Measurements from ENCODE around the gene GAL3ST3.

Gene GAL3ST3

DNA sequence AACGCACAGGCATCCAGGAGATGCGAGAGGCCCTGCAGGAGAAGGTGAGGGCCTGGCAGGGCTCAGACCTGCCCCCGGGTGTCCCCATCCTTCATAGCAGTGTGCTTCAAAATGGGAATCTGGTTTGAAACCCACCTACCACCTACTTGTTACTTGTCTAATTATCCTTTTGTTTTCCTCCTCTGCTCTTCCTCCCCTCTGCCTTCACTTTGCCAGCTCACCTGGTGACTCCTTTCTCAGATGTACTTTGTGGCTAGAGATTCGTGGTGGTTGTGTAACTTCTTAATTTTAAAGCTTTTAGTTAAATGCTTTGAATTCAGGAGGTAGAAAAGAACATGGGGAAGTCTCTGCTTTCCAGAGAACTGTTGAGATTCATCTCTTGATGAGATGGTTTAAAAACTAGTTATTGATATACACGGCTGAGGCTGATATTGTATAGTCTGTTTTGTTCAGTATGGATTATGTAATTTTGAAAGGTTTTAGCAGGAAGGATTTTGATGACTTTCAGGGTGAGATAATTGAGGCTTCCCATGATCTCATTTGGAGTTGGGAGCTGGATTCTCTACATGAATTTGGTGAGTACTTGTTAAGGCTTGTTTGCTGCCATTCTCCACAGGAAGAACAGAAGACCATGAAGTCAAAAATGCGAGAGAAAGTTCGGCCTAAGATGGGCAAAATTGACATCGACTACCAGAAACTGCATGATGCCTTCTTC, 11.2 kb upstream of the GAL3ST3 start:
- H3K9me3 Mint-ChIP-seq = no peaks in the 10 kb centered on the region
- H3K27me3 Mint-ChIP-seq = no peaks in the 10 kb centered on the region
- H3K27ac Mint-ChIP-seq = peak overlapping the region; percentile 38 to 51
- DNase-seq (no peak), ATAC-seq (no peak)
- no peak overlapping the region for H3K4me3 Mint-ChIP-seq
- peaks cover 61% of the 10 kb centered on the region for H3K4me1 Mint-ChIP-seq

DNA sequence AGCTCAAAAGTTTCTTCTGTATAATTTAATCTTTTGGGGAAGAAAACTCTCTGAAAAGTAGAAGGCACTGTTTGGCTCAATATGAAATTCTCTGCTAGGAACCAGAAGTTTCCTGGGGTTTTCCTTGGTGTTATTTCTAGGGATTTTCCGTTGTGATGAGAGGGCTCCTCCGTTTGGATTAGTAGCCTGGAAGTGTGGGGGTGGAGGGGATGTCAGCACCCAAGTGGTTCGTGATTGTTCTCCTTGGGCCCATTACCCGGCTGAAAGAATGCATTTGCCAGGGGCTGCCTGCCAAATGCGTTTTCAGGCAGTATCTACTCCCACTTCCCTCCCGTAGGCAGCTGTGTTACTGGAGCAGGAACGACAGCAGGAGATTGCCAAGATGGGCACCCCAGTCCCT, 7.5 kb upstream of the GAL3ST3 start:
- DNase-seq = no peak
- no peak overlapping the region for H3K4me3 Mint-ChIP-seq
- no peak overlapping the region for H3K27ac Mint-ChIP-seq
- H3K27me3 Mint-ChIP-seq = no peaks in the 10 kb centered on the region
- no peaks in the 10 kb centered on the region for H3K9me3 Mint-ChIP-seq
- ATAC-seq = no peak
- H3K4me1 Mint-ChIP-seq = peaks cover 64% of the 10 kb centered on the region

DNA sequence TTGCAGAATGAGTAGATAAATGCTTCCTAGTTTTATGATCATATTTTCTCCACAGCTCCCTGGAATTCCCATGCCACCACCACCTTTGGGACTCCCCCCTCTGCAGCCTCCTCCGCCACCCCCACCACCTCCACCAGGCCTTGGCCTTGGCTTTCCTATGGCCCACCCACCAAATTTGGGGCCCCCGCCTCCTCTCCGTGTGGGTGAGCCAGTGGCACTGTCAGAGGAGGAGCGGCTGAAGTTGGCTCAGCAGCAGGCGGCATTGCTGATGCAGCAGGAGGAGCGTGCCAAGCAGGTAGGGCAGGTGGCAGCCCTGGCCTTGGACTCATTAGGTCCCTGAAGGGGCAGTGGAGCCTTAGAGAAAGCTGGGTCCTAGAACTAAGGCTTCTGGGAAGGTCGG, 6.1 kb upstream of the GAL3ST3 start:
- ATAC-seq (no peak), DNase-seq (no peak)
- H3K27me3 Mint-ChIP-seq = no peaks in the 10 kb centered on the region
- no peak overlapping the region for H3K27ac Mint-ChIP-seq
- no peaks in the 10 kb centered on the region for H3K9me3 Mint-ChIP-seq
- H3K4me3 Mint-ChIP-seq = no peak overlapping the region
- peaks cover 61% of the 10 kb centered on the region for H3K4me1 Mint-ChIP-seq

DNA sequence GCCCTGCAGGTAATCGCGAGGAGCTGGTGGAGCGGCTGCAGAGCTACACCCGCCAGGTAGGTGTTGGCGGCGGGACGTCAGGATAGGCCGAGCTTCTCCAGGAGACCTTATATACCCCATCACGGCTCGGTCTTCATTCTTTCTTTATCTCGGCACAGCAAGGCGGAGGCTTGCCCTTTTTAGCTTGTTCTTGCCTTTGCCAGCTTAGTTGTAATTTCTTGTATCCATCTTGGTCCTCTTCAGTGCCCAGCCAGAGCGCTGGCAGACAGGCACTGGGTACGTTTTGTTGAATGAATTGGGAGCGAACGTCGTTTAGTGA, 3.7 kb upstream of the GAL3ST3 start:
- H3K9me3 Mint-ChIP-seq = no peaks in the 10 kb centered on the region
- DNase-seq (no peak), ATAC-seq (no peak)

DNA sequence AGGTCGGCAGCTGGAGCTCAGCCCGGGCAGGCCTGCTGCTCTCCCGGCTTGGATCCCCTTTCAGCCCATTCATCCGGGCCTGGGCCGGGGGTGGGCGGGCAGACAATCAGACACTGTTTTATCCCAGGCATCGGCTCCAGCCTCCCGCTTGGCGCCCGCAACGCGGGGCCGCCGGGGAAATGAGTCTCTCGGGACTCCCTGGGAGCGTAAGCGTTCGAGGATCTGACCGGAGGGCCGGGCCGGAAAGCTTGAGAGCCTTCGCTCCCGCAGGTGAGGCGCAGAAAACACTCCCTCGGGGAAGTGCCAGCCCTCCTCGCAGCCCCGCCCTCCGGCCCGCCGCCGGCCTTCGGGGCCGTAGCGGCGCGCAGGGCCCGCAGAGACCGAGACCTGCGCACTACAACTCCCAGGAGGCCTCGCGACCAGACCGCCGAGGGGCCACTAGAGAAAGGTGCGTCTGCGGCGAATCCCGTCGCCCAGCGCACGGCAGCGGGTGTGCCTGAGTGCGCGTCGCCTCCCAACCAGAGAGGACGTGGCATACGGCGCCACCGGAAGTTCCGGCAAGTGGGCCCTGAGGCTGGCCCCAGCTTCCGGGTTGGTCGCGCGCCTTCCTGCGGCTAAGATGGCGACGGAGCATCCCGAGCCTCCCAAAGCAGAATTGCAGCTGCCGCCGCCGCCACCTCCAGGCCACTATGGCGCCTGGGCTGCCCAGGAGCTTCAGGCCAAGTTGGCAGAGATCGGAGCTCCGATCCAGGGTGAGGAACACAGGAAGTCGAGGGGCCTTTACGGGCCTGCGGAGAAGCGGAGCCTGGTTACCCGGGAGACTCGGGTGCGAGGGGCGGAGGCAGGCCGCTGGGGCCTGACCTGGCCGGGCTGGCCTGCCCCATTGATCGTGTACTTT, 3.1 kb upstream of the GAL3ST3 start, which contains the start of gene SF3B2:
Gene SF3B2, plus strand, starts transcription at position 599 of the 898 bp plus-strand sequence. Its CDS starts 21 bp downstream, at position 620.
- ATAC-seq (peak; percentile 99), DNase-seq (peak; percentile 97 to 99)
- Mint-ChIP-seq H3K4me1 (peaks cover 54% of the 10 kb centered on the region), H3K9me3 (no peaks in the 10 kb centered on the region), H3K27ac (peak within 1 kb of the TSS; percentile 98 to 100), H3K4me3 (peak within 1 kb of the TSS; percentile 99 to 100), H3K27me3 (peaks cover 23% of the 10 kb centered on the region)

More for the DNA sequence above, 3.7 kb upstream of the GAL3ST3 start:
- Mint-ChIP-seq H3K4me1 (peaks cover 59% of the 10 kb centered on the region), H3K4me3 (peak overlapping the region; percentile 99 to 100), H3K27ac (peak overlapping the region; percentile 98 to 100), H3K27me3 (peaks cover 22% of the 10 kb centered on the region)

DNA sequence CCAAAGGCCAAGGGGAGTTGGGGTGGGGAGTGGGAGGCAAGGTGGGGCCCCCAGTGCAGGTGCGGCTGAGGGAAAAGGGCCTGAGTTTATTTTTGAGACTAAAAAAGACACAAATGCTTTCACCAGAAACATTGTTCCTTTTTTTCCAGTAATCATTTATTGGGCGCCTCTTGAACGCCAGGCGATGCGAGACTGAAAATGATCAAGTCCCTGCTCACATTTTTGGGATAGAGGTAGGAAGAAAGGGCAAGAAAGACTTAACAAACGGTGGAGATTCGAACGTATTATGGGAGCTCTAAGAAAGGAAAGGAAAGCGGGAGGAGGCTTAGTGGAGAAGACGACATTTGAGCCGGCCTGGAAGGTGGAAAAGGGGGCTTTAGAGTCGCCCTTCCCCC, 2.4 kb upstream of the GAL3ST3 start:
- no peaks in the 10 kb centered on the region for H3K9me3 Mint-ChIP-seq
- peaks cover 54% of the 10 kb centered on the region for H3K4me1 Mint-ChIP-seq
- H3K4me3 Mint-ChIP-seq = peak overlapping the region; percentile 99 to 100
- peak overlapping the region; percentile 51 to 75 for H3K27ac Mint-ChIP-seq
- DNase-seq (no peak), ATAC-seq (no peak)
- peaks cover 29% of the 10 kb centered on the region for H3K27me3 Mint-ChIP-seq

DNA sequence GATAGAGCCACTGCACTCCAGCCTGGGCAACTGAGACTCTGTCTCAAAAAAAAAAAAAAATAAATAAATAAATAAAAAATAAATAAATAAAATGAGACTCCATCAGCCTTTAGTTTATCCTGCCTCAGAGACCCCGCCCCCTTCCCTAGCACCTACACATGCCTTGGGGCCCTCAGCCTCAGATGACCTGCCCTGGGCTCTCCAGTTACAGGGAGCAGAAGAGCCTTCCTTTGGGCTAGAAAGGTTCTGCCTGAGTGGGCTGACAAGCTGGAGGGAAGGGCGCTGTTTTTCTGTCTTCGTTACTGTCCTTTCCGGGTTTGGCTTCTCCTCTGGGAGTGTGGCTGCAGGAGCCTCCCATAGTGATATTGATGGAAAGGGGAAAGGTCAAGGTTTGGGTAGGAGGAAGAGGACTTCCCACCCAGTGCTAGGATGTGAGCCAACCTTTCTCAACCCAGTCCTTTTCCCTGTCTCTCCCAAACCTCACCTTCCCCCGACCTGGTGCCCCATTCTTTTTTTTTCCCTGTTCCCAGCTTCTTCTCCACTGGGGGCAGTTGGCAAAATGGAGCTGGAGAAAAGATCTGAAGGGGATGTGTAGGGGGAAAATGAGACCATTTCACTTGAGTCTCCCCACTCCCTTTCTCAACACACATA, 1.7 kb upstream of the GAL3ST3 start:
- H3K27me3 Mint-ChIP-seq = peaks cover 29% of the 10 kb centered on the region
- no peak for DNase-seq
- peak overlapping the region; percentile 99 to 100 for H3K4me3 Mint-ChIP-seq
- H3K9me3 Mint-ChIP-seq = no peaks in the 10 kb centered on the region
- peak overlapping the region in 1 of 2 donors; percentile 51 for H3K27ac Mint-ChIP-seq
- peaks cover 56% of the 10 kb centered on the region for H3K4me1 Mint-ChIP-seq
- ATAC-seq = no peak

DNA sequence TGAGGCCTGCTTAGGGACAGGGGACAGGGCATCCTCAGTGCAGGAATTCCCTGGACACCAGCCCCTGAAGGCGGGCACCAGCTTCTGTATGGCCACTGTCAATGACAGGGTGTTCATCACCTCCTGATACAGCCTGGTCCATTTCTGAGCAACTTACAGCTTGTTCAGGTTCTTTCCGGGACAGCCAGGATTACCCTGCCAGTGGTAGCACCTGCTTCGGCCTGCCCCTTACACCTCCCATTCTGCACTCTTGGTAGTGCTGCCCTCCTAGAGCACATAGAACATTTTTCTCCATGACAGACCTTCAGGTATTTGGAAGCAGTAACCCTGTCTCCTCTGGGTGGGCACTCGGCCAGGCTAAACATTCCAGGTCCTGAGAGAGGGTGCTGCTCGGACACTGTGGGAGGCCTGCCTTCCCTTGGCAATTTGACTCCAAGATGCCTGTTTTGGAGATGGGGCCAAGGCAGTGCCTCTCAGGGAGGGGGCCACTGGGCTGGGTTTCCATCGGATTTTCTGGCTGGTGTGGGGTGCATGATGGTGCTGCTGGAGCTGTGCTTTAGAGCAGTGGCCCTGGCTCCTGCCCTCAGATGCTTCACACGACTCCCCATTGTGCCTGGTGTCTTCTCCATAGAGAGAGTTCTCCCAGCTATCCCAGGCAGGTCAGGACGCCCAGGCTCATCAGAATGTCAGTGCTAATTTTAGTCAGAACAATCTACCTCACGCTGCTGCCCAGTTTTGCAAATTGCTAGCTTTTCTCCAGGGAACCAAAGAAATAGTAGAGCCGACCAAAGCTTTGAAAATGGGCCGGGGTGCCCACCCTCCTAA, 1.2 kb downstream of the GAL3ST3 start:
- ATAC-seq = no peak

DNA sequence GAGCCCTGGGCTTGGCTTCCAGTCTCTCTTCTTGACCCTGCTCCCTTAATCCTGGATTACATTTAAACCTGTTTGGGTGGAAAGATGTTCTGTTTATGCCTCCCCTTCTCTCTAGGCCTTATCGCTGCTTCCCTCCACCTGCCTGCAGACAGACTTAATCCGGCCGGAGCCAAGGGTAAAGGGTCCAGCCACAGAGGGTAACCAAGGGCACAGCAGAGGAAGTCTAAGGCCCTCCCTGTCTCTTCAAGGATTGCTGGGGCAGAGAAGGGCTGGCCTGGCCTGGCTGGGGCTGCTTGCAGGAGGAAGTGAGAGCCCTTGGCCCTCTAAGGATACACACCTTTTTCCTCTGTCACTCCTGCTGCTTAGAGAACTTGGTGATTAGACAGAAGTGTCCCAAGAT, 2.1 kb downstream of the GAL3ST3 start:
- H3K27me3 Mint-ChIP-seq = peaks cover 29% of the 10 kb centered on the region
- peaks cover 46% of the 10 kb centered on the region for H3K4me1 Mint-ChIP-seq
- H3K9me3 Mint-ChIP-seq = no peaks in the 10 kb centered on the region
- peak overlapping the region in 1 of 2 donors; percentile 66 for H3K27ac Mint-ChIP-seq
- H3K4me3 Mint-ChIP-seq = no peak overlapping the region
- DNase-seq (no peak), ATAC-seq (no peak)

More for the DNA sequence above, 1.2 kb downstream of the GAL3ST3 start:
- Mint-ChIP-seq H3K27me3 (peaks cover 29% of the 10 kb centered on the region), H3K4me3 (no peak overlapping the region), H3K27ac (no peak overlapping the region), H3K9me3 (no peaks in the 10 kb centered on the region), H3K4me1 (peaks cover 54% of the 10 kb centered on the region)
- no peak for DNase-seq

DNA sequence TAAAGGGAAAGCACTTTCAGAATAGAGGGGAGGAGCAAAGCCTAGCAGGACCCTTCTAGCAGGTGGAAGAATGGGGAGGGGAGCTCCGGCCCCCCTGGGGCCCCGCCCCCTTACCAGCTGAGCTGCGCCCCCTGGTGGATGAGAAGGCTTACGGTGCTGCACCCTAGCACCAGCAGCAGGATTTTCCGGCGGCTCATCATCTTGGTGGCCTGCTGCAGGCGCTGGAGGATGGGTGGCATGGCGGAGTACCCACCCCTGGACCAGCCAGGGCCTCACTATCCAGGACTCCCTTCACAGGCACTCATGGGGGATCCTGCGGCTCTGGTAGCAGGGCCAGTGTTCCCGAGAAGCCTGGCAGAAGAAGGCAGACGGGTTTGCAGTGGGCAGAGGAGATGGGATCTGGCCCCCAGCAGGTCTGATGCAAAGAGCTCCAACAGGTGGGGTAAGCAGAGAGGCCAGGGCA, 3.8 kb downstream of the GAL3ST3 start:
- peak; percentile 91 for ATAC-seq
- Mint-ChIP-seq H3K4me1 (peaks cover 33% of the 10 kb centered on the region), H3K27ac (no peak overlapping the region), H3K9me3 (no peaks in the 10 kb centered on the region), H3K27me3 (peaks cover 29% of the 10 kb centered on the region), H3K4me3 (peak overlapping the region; percentile 45 to 63)
- peak; percentile 82 to 83 for DNase-seq

DNA sequence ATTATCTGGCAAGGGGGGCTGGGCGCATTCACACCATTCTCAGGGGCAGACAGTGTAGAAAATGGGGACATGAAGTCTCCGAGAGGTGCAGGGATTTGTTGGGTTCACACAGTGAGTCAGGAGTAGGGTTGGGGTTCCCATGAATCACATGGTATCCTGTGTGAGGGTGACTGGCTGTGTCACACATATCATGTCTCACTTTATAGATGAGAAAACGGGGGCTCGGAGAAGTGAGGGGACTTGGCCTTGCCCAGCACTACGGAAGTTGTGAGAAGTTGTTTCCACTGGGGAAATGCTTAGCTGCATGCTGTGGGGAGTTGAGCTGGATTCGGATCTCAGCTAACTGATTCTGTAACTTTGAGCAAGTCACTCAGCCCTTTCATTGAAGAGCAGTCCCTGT, 4.2 kb downstream of the GAL3ST3 start:
- ATAC-seq = peak; percentile 29
- no peak for DNase-seq
- Mint-ChIP-seq H3K27ac (no peak overlapping the region), H3K4me1 (peaks cover 30% of the 10 kb centered on the region), H3K4me3 (peak overlapping the region; percentile 20 to 63), H3K9me3 (no peaks in the 10 kb centered on the region), H3K27me3 (peaks cover 27% of the 10 kb centered on the region)

DNA sequence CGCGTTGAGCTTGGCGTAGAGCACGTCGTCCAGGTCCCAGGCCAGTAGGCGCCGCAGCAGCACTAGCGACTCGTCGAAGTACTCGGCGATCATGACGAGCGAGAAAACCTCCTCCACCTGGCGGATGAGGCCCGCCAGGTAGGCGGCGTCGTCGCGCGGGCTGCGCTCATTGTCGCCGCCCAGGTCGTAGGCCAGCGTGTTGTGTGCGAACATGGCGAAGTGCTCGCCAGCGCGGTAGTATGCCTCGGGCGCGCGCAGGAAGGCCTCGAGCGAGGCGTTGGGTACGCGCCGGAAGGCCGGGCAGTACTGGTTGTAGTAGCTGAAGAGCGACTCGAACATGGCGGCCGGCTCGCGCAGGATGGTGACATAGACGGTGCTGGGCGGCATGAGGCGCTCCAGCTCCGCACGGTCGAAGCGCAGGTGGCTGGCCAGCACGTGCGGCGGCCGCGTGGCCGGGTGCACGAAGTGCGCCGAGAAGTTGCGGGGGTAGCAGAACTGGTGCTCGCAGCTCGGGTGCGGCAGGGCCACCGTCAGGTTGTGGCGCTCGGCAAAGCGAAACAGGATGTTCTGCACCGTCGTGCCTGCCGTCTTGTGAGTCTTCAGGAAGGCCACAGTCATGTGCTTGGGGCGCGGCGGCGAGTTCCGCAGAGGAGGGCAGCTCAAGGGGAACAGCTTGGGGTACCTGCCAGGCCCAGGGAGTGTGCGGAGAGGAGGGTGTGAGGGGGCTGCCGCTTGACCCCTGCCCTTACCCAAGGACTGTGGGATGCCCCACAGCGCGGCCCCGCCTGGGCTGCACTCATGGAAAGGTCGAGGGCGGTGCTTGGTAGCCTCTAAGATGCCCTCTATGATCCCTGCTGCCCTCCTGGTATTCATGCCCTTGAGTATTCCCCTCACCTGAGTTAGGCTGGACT, 5.7 kb downstream of the GAL3ST3 start:
- ATAC-seq = no peak
- Mint-ChIP-seq H3K27me3 (peaks cover 13% of the 10 kb centered on the region), H3K4me3 (no peak overlapping the region)

DNA sequence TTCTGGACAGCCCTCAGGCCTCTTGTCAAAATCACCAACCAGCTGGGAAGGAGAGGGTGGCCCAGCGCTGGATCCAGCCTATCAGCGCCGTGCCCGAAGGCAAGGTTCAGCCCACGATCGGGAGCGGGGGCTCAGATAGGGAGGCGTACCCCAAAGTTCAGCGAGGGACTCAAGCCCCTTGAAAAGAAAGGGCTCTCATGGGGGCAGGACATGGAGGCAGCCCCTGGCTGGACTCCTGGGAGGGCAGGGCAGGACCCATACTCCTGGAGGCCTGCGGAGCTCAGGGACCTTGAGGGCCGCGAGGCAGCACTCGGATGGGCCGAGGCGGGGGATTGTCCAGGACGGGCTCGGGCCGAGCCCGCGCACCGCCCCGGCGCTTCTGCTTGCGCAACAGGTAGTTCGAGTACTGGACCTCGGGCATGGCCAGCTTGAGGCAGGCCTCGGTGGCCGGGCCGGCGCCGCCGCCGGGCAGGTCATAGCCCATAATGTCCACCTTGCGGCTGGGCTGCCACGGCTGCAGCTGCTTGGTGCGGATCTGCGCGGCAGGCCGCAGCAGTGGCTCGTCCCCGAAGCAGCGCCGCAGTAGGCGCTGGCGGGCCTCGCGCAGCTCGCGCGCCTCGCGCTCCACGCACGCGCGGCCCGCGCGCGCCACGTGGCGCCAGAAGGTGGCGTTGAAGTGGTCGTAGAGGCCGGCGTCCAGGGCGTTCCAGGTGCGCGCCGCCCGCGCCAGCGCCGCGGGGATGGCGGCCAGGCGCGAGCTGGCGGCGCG, 6.5 kb downstream of the GAL3ST3 start:
- Mint-ChIP-seq H3K27ac (no peak overlapping the region), H3K9me3 (no peaks in the 10 kb centered on the region), H3K4me1 (peaks cover 17% of the 10 kb centered on the region), H3K4me3 (no peak overlapping the region), H3K27me3 (peaks cover 7% of the 10 kb centered on the region)
- DNase-seq (no peak), ATAC-seq (no peak)

More for the DNA sequence above, 5.7 kb downstream of the GAL3ST3 start:
- Mint-ChIP-seq H3K4me1 (peaks cover 17% of the 10 kb centered on the region), H3K27ac (no peak overlapping the region), H3K9me3 (no peaks in the 10 kb centered on the region)
- no peak for DNase-seq

Data from stimulated activated naive CD8-positive, alpha-beta T cell treated with anti-CD3 and anti-CD28 coated beads, Interleukin-15, amount 100 ng/mL, for 72 hours (primary cell).